Hepatocyte (in vitro differentiated cells): ENCODE data around the gene GPC5. TPM values are rescaled to one million over a fixed set of nuclear protein-coding genes. Genes with fewer than 3 reads are reported as not detected.

Experiments
- DNase-seq: peaks from one replicate; pipeline ENCODE4 v3.0.0-alpha.2; 2016; ENCODE audit warnings: low spot score
- H2AFZ ChIP-seq: fragments of 200-600 bp; sonication (generic); 2 replicates; pipeline ENCODE4 v1.6.0; 2016; ENCODE audit warnings: antibody characterized with exemption, mild to moderate bottlenecking
- H3K27ac ChIP-seq: fragments of 200-600 bp; sonication (generic); 2 replicates; pipeline ENCODE4 v1.5.1; 2016; ENCODE audit warnings: mild to moderate bottlenecking
- H3K27me3 ChIP-seq: fragments of 200-600 bp; sonication (generic); 2 replicates; pipeline ENCODE4 v1.6.1; 2016
- H3K36me3 ChIP-seq: fragments of 200-600 bp; sonication (generic); replicated peaks from 2 replicates; pipeline ENCODE4 v1.5.1; 2016; ENCODE audit warnings: low read depth; ENCODE audit not compliant: insufficient read depth
- H3K4me1 ChIP-seq: fragments of 200-600 bp; sonication (generic); 2 replicates; pipeline ENCODE4 v1.5.1; 2016; ENCODE audit warnings: mild to moderate bottlenecking, moderate library complexity; ENCODE audit not compliant: insufficient read depth
- H3K4me2 ChIP-seq: fragments of 200-600 bp; sonication (generic); 2 replicates; pipeline ENCODE4 v1.6.0; 2016
- H3K4me3 ChIP-seq: fragments of 200-600 bp; sonication (generic); 2 replicates; pipeline ENCODE4 v1.5.1; 2016; ENCODE audit warnings: mild to moderate bottlenecking
- H3K79me2 ChIP-seq: fragments of 200-600 bp; sonication (generic); 2 replicates; pipeline ENCODE4 v1.6.0; 2017; ENCODE audit warnings: mild to moderate bottlenecking
- H3K9me2 ChIP-seq: fragments of 200-600 bp; sonication (generic); replicated peaks from 2 replicates; pipeline ENCODE4 v1.6.0; 2017; ENCODE audit warnings: mild to moderate bottlenecking; ENCODE audit not compliant: insufficient read depth
- H3K9me3 ChIP-seq: fragments of 200-600 bp; sonication (generic); 2 replicates; pipeline ENCODE4 v1.5.1; 2016; ENCODE audit warnings: low read depth, mild to moderate bottlenecking
- H4K20me1 ChIP-seq: fragments of 200-600 bp; sonication (generic); 2 replicates; pipeline ENCODE4 v1.6.0; 2016; ENCODE audit warnings: mild to moderate bottlenecking; ENCODE audit not compliant: insufficient read depth, poor library complexity, severe bottlenecking
- EZH2 ChIP-seq: fragments of 200-600 bp; sonication (generic); IDR thresholded peaks from 2 replicates; pipeline ENCODE4 v1.6.1; 2016; ENCODE audit warnings: antibody characterized with exemption, mild to moderate bottlenecking, borderline replicate concordance
- EZH2phosphoT487 ChIP-seq: fragments of 200-600 bp; sonication (generic); IDR thresholded peaks from one replicate; pipeline ENCODE4 v1.6.1; 2018; ENCODE audit warnings: antibody characterized with exemption, mild to moderate bottlenecking, low read depth, moderate library complexity; ENCODE audit not compliant: unreplicated experiment, severe bottlenecking
- WGBS: methylation state at CpG from one replicate; pipeline ENCODE4 v1.1.6; 2016; ENCODE audit warnings: low lambda C conversion rate; ENCODE audit errors: missing lambda C conversion rate; 5-methylcytosine and 5-hydroxymethylcytosine counted together
- polyA plus RNA-seq: library from polyadenylated mRNA; unstranded; fragments of >200 nt; fragmentation: Nextera tagmentation; extraction: Ambion mirVana; gene quantifications from 2 replicates; pipeline ENCODE4 v1.2.1, GENCODE V29; 2016
- total RNA-seq: library from RNA; depleted of rRNA; stranded (reverse); fragments of >200 nt; gene quantifications from 2 replicates; pipeline ENCODE4 v1.2.3, GENCODE V29; 2014
- TF ChIP-seq, protein P1 (sequence below): fragments of 200-600 bp; sonication (generic); IDR thresholded peaks from 2 replicates; pipeline ENCODE4 v1.5.1; 2016; ENCODE audit warnings: antibody characterized with exemption, mild to moderate bottlenecking; ENCODE audit not compliant: poor library complexity

GPC5 gene
- total and polyA plus RNA-seq, 2 experiments from 2014 or later: 3.9 to 5.4 TPM

DNA sequence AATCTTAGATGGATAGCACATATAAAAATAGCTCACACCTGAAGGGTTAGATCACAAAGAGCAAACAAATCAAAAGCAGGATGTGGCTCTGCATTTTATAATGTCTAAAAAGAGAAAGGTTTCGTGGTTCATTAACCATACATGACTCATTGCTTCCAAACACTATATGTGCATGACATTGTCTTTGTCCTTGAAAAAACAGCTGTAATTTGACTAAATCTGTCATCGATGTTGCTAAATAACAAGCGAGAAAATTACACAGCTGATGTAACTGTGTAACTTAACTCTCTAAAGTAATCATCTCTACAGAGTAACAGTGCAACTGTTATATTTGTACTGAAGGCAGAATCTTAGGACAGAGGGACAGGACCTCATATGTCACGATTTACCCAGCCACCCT lies 1445.1 kb downstream of the GPC5 start:
- Histone ChIP-seq H3K4me1 (no peaks in the 10 kb centered on the region), H3K9me3 (no peaks in the 10 kb centered on the region), H3K27ac (no peak overlapping the region), H4K20me1 (no peaks in the 10 kb centered on the region), H3K9me2 (no peaks in the 10 kb centered on the region), H2AFZ (no peak overlapping the region), H3K4me3 (no peak overlapping the region), H3K4me2 (no peak overlapping the region), H3K27me3 (no peaks in the 10 kb centered on the region), H3K36me3 (no peaks in the 10 kb centered on the region), H3K79me2 (no peaks in the 10 kb centered on the region)
- WGBS: 61% methylated on average over 4 of the region's 4 CpGs
- TF ChIP-seq EZH2phosphoT487 (no peak), EZH2 (no peak)
- TF ChIP-seq, protein P1, sequence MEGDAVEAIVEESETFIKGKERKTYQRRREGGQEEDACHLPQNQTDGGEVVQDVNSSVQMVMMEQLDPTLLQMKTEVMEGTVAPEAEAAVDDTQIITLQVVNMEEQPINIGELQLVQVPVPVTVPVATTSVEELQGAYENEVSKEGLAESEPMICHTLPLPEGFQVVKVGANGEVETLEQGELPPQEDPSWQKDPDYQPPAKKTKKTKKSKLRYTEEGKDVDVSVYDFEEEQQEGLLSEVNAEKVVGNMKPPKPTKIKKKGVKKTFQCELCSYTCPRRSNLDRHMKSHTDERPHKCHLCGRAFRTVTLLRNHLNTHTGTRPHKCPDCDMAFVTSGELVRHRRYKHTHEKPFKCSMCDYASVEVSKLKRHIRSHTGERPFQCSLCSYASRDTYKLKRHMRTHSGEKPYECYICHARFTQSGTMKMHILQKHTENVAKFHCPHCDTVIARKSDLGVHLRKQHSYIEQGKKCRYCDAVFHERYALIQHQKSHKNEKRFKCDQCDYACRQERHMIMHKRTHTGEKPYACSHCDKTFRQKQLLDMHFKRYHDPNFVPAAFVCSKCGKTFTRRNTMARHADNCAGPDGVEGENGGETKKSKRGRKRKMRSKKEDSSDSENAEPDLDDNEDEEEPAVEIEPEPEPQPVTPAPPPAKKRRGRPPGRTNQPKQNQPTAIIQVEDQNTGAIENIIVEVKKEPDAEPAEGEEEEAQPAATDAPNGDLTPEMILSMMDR: no peak
- peak; percentile 10 for DNase-seq

DNA sequence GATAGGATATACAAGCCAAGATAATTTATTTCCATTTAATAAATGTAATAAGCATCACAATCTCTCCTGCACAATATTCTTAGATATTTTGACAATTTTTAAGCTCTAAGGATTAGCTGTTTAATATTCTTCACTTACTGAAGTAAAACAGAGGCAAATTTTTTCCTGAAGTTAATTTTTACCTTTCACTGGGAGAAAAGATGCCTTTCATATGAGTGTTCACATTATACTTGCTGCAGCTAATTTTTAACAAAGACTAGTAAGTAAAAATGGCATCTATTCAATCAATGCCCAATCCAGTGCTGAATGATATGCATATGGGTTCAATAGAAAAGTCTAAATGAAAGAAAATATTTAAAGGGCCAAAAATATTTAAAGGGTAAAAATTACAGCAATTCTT lies 1451.0 kb downstream of the GPC5 start:
- no peaks in the 10 kb centered on the region for H3K79me2 ChIP-seq
- H3K4me3 ChIP-seq: no peak overlapping the region
- no peak overlapping the region for H3K27ac ChIP-seq
- H3K36me3 ChIP-seq: no peaks in the 10 kb centered on the region
- H3K4me1 ChIP-seq: no peaks in the 10 kb centered on the region
- H3K9me2 ChIP-seq: no peaks in the 10 kb centered on the region
- no peak overlapping the region for H2AFZ ChIP-seq
- no peak overlapping the region for H3K4me2 ChIP-seq
- DNase-seq: no peak
- no peaks in the 10 kb centered on the region for H3K9me3 ChIP-seq
- no peaks in the 10 kb centered on the region for H3K27me3 ChIP-seq
- no peak for TF ChIP-seq EZH2
- TF ChIP-seq EZH2phosphoT487: no peak
- TF ChIP-seq, protein P1: no peak
- H4K20me1 ChIP-seq: no peaks in the 10 kb centered on the region

DNA sequence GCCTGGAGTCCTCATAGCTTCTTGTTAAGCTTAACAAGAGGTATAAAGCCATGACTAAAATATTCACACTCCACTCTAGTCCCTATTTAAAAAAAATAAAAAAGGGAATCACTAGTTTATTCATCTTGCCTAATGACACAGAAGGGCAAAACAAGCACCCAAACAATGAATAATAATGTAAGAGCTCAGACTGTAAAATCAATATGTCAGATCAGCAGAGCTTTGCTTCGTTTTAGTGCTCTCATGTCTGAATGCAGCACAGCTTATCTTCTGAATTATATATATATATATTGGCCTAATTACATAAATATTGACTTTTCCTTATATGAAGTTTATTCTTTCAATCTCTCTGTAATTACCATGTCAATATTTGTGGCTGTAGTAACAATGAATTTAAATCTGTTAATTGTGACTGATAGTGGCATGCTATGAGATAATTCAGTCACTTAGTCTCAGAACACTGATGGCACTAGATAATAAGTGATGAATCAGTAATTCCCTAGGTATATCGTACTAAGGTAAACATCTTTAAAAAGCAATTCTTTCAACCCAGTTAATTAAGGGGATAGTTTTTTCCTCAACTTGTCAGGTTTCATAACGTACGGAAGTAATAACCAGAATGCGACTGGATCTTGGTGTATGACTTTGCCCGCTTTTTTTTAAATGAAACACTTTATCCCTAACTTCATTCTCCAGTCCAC lies 1466.3 kb downstream of the GPC5 start:
- no peaks in the 10 kb centered on the region for H4K20me1 ChIP-seq
- no peaks in the 10 kb centered on the region for H3K9me2 ChIP-seq
- no peaks in the 10 kb centered on the region for H3K36me3 ChIP-seq
- TF ChIP-seq, protein P1: no peak
- TF ChIP-seq EZH2: no peak
- no peak for TF ChIP-seq EZH2phosphoT487
- H3K79me2 ChIP-seq: no peaks in the 10 kb centered on the region
- H3K4me3 ChIP-seq: no peak overlapping the region
- no peak overlapping the region for H2AFZ ChIP-seq
- no peaks in the 10 kb centered on the region for H3K9me3 ChIP-seq
- no peak overlapping the region for H3K27ac ChIP-seq
- DNase-seq: no peak
- no peaks in the 10 kb centered on the region for H3K27me3 ChIP-seq
- WGBS: 64% methylated on average over 6 of the region's 6 CpGs
- H3K4me2 ChIP-seq: no peak overlapping the region
- H3K4me1 ChIP-seq: no peaks in the 10 kb centered on the region
